ENCODE measurements around the gene SCT. TPM values are rescaled to one million over a fixed set of nuclear protein-coding genes. Genes with fewer than 3 reads are reported as not detected.

Gene SCT
- total RNA-seq, 1 donor from 2014 or later, result not detected

DNA sequence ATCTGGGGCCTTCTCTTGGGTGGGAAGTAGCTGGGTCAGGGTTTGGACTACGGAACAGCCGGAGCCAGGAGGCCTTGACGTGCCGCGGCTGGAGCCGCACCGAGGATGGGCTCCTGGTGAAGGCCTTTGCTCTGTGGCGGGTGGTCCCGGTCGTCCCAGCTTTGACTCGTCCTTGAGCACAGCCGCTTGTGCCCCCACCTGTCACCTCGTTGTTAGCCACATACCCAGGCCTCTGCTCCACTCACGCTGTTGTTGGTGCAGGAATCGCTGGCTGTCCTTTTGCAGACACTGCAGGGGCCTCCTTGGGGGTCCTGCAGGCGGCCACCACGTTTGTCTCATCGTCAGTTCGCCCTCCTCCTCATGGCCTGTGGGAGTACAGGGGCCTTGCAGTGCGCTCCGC, 33.6 kb downstream of the SCT start:
- Mint-ChIP-seq H3K9me3 (no peaks in the 10 kb centered on the region), H3K27me3 (ENCODE audit: low read depth) (no peaks in the 10 kb centered on the region), H3K36me3 (ENCODE audit: low read depth) (peaks cover 13% of the 10 kb centered on the region), H3K4me3 (no peak overlapping the region), H3K4me1 (no peaks in the 10 kb centered on the region), H3K27ac (ENCODE audit: unreplicated experiment) (peak overlapping the region; percentile 4)
- DNase-seq (ENCODE audit: low read depth, low spot score), result no peak
- TF ChIP-seq, protein P1, sequence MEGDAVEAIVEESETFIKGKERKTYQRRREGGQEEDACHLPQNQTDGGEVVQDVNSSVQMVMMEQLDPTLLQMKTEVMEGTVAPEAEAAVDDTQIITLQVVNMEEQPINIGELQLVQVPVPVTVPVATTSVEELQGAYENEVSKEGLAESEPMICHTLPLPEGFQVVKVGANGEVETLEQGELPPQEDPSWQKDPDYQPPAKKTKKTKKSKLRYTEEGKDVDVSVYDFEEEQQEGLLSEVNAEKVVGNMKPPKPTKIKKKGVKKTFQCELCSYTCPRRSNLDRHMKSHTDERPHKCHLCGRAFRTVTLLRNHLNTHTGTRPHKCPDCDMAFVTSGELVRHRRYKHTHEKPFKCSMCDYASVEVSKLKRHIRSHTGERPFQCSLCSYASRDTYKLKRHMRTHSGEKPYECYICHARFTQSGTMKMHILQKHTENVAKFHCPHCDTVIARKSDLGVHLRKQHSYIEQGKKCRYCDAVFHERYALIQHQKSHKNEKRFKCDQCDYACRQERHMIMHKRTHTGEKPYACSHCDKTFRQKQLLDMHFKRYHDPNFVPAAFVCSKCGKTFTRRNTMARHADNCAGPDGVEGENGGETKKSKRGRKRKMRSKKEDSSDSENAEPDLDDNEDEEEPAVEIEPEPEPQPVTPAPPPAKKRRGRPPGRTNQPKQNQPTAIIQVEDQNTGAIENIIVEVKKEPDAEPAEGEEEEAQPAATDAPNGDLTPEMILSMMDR (conservative IDR thresholded peaks at IDR 0.05), result no peak

GRCh38 chr11:592918-593317, 34.1 kb downstream of the SCT start:
- H3K36me3 Mint-ChIP-seq (ENCODE audit: low read depth), result peaks cover 13% of the 10 kb centered on the region
- TF ChIP-seq, protein P1 (conservative IDR thresholded peaks at IDR 0.05), result no peak

GRCh38 chr11:592501-592900, 34.5 kb downstream of the SCT start:
- peaks cover 13% of the 10 kb centered on the region for H3K36me3 Mint-ChIP-seq (ENCODE audit: low read depth)
- TF ChIP-seq, protein P1 (conservative IDR thresholded peaks at IDR 0.05), result no peak
- H3K9me3 Mint-ChIP-seq, result no peaks in the 10 kb centered on the region
- H3K4me1 Mint-ChIP-seq, result no peaks in the 10 kb centered on the region
- no peak for DNase-seq (ENCODE audit: low read depth, low spot score)
- H3K27me3 Mint-ChIP-seq (ENCODE audit: low read depth), result no peaks in the 10 kb centered on the region
- H3K4me3 Mint-ChIP-seq, result no peak overlapping the region
- H3K27ac Mint-ChIP-seq (ENCODE audit: unreplicated experiment), result no peak overlapping the region

More at GRCh38 chr11:592918-593317, 34.1 kb downstream of the SCT start:
- H3K4me3 Mint-ChIP-seq, result no peak overlapping the region
- no peaks in the 10 kb centered on the region for H3K4me1 Mint-ChIP-seq
- no peaks in the 10 kb centered on the region for H3K27me3 Mint-ChIP-seq (ENCODE audit: low read depth)
- H3K27ac Mint-ChIP-seq (ENCODE audit: unreplicated experiment), result peak overlapping the region; percentile 4
- H3K9me3 Mint-ChIP-seq, result no peaks in the 10 kb centered on the region
- DNase-seq (ENCODE audit: low read depth, low spot score), result no peak

GRCh38 chr11:590997-591396, 36.0 kb downstream of the SCT start:
- H3K36me3 Mint-ChIP-seq (ENCODE audit: low read depth), result peaks cover 9% of the 10 kb centered on the region

DNA sequence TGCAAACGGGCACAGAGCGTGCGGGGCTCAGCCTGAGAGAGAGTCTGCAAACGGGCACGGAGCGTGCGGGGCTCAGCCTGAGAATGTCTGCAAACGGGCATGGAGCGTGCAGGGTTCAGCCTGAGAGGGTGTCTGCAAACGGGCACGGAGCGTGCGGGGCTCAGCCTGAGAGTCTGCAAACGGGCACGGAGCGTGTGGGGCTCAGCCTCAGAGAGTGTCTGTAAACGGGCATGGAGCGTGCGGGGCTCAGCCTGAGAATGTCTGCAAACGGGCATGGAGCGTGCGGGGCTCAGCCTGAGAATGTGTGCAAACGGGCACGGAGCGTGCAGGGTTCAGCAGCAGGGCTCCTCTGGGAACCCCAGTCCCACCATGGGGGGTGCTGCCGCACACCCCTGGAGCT, 37.2 kb downstream of the SCT start:
- Mint-ChIP-seq H3K36me3 (ENCODE audit: low read depth) (peaks cover 9% of the 10 kb centered on the region), H3K27me3 (ENCODE audit: low read depth) (no peaks in the 10 kb centered on the region), H3K9me3 (no peaks in the 10 kb centered on the region), H3K27ac (ENCODE audit: unreplicated experiment) (no peak overlapping the region), H3K4me3 (no peak overlapping the region), H3K4me1 (no peaks in the 10 kb centered on the region)
- TF ChIP-seq, protein P1 (conservative IDR thresholded peaks at IDR 0.05), result no peak
- DNase-seq (ENCODE audit: low read depth, low spot score), result no peak

More at GRCh38 chr11:590997-591396, 36.0 kb downstream of the SCT start:
- DNase-seq (ENCODE audit: low read depth, low spot score), result no peak
- TF ChIP-seq, protein P1 (conservative IDR thresholded peaks at IDR 0.05), result no peak
- no peaks in the 10 kb centered on the region for H3K4me1 Mint-ChIP-seq
- H3K27ac Mint-ChIP-seq (ENCODE audit: unreplicated experiment), result no peak overlapping the region
- H3K9me3 Mint-ChIP-seq, result no peaks in the 10 kb centered on the region
- H3K4me3 Mint-ChIP-seq, result no peak overlapping the region
- no peaks in the 10 kb centered on the region for H3K27me3 Mint-ChIP-seq (ENCODE audit: low read depth)

DNA sequence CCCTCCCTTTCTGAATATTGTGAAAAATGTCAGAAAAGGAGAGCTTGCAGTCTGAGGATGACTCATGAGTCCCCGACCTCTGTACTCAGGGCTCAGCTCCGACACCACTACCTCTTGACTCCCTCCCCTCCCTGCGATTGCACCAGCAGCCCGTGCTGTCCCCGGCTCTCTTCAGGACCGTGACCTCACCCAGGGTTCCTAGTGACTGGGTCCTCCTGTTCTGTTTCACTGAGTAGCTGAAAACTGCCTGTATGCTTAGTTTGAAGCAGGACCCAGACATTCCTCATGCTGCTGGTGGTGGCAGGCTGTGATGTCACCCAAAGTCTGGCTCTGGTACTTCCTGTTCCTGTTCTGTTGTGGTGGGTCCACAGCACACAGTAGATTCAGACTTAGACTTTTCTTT, 39.0 kb downstream of the SCT start:
- Mint-ChIP-seq H3K4me1 (no peaks in the 10 kb centered on the region), H3K27me3 (ENCODE audit: low read depth) (no peaks in the 10 kb centered on the region), H3K4me3 (no peak overlapping the region), H3K27ac (ENCODE audit: unreplicated experiment) (no peak overlapping the region), H3K9me3 (no peaks in the 10 kb centered on the region), H3K36me3 (ENCODE audit: low read depth) (peaks cover 9% of the 10 kb centered on the region)
- DNase-seq (ENCODE audit: low read depth, low spot score), result no peak
- TF ChIP-seq, protein P1 (conservative IDR thresholded peaks at IDR 0.05), result no peak
